HepG2 (cell line): ENCODE measurements around the gene ECE2. TPM values are rescaled to one million over a fixed set of nuclear protein-coding genes. Genes with fewer than 3 reads are reported as not detected.

Source experiments
- BHLHE40 ChIP-seq: IDR thresholded peaks from 2 replicates; pipeline ENCODE4 v1.6.1; 2011; ENCODE audit warnings: low read length, improper control_type of control experiment
- GABPA ChIP-seq, 2 experiments: IDR thresholded peaks; 2 replicates each; pipeline ENCODE4 v1.6.1; 2011 to 2016; ENCODE audit warnings: low read depth in 2 of 2, low read length in 1 of 2, missing biosample characterization in 1 of 2, missing genetic modification characterization in 1 of 2
- MED1 ChIP-seq: sonication (generic); formaldehyde crosslinking; IDR thresholded peaks from 2 replicates; pipeline ENCODE4 v1.4.0; 2020; ENCODE audit warnings: missing genetic modification reagents
- POGZ ChIP-seq: sonication (generic); formaldehyde crosslinking; IDR thresholded peaks from 2 replicates; pipeline ENCODE4 v1.4.0; 2020; ENCODE audit warnings: mild to moderate bottlenecking, missing genetic modification reagents
- POLR2G ChIP-seq: fragments of 200-400 bp; formaldehyde crosslinking; IDR thresholded peaks from 2 replicates; pipeline ENCODE4 v1.6.1; 2018; ENCODE audit warnings: mild to moderate bottlenecking, low read depth, low read length, moderate library complexity
- ZNF30 ChIP-seq: sonication (generic); formaldehyde crosslinking; IDR thresholded peaks from 2 replicates; pipeline ENCODE4 v1.5.0; 2020; ENCODE audit warnings: mild to moderate bottlenecking, missing genetic modification reagents
- ZNF777 ChIP-seq: sonication (generic); formaldehyde crosslinking; IDR thresholded peaks from 2 replicates; pipeline ENCODE4 v1.4.0; 2020; ENCODE audit warnings: missing genetic modification reagents
- ZNF780A ChIP-seq: sonication (generic); formaldehyde crosslinking; IDR thresholded peaks from 2 replicates; pipeline ENCODE4 v1.8.0; 2022; ENCODE audit warnings: mild to moderate bottlenecking, missing genetic modification reagents, moderate library complexity
- ZSCAN29 ChIP-seq: sonication (generic); formaldehyde crosslinking; conservative IDR thresholded peaks from 2 replicates; pipeline ENCODE4 v1.4.0; 2020; ENCODE audit warnings: mild to moderate bottlenecking, missing genetic modification reagents
- ZSCAN9 ChIP-seq: IDR thresholded peaks from 2 replicates; pipeline ENCODE4 v1.6.1; 2016; ENCODE audit warnings: borderline replicate concordance
- polyA plus RNA-seq, 8 experiments: library from polyadenylated mRNA; depleted of rRNA in 3 of 8; stranded (reverse) in 7 of 8; unstranded in 1 of 8; fragments of >200 nt; fragmentation: Illumina TruSeq in 4 of 8; extraction: Trizol in 4 of 8; gene quantifications; 2 replicates each; pipeline versions ENCODE4 v1.2.1 to v1.2.3, GENCODE V29; 2011 to 2016; ENCODE audit warnings: low read depth in 4 of 8, missing spikeins in 1 of 8, mixed read lengths in 1 of 8; ENCODE audit not compliant: insufficient read depth in 1 of 8
- total RNA-seq, 5 experiments: library from RNA; depleted of rRNA; stranded (reverse); fragments of >200 nt; fragmentation: Illumina TruSeq; extraction: Trizol; gene quantifications; 2 replicates each; pipeline ENCODE4 v1.2.3, GENCODE V29; 2016; ENCODE audit warnings: low read depth in 1 of 5
- TF ChIP-seq, protein P1 (sequence below): sonication (generic); formaldehyde crosslinking; IDR thresholded peaks from 2 replicates; pipeline ENCODE4 v1.4.0; 2020; ENCODE audit warnings: mild to moderate bottlenecking, missing genetic modification reagents
- TF ChIP-seq, protein P2 (sequence below): sonication (generic); formaldehyde crosslinking; IDR thresholded peaks from 2 replicates; pipeline ENCODE4 v1.5.1; 2020; ENCODE audit warnings: mild to moderate bottlenecking, missing genetic modification reagents, moderate library complexity
- TF ChIP-seq, protein P3 (sequence below): sonication (generic); formaldehyde crosslinking; IDR thresholded peaks from 2 replicates; pipeline ENCODE4 v1.4.0; 2020; ENCODE audit warnings: mild to moderate bottlenecking, missing genetic modification reagents

Gene ECE2
- total and polyA plus RNA-seq, 2 of the 13 experiments (the other 11 are each of a cell fraction or from before 2014, with no cell fraction given): not detected

DNA sequence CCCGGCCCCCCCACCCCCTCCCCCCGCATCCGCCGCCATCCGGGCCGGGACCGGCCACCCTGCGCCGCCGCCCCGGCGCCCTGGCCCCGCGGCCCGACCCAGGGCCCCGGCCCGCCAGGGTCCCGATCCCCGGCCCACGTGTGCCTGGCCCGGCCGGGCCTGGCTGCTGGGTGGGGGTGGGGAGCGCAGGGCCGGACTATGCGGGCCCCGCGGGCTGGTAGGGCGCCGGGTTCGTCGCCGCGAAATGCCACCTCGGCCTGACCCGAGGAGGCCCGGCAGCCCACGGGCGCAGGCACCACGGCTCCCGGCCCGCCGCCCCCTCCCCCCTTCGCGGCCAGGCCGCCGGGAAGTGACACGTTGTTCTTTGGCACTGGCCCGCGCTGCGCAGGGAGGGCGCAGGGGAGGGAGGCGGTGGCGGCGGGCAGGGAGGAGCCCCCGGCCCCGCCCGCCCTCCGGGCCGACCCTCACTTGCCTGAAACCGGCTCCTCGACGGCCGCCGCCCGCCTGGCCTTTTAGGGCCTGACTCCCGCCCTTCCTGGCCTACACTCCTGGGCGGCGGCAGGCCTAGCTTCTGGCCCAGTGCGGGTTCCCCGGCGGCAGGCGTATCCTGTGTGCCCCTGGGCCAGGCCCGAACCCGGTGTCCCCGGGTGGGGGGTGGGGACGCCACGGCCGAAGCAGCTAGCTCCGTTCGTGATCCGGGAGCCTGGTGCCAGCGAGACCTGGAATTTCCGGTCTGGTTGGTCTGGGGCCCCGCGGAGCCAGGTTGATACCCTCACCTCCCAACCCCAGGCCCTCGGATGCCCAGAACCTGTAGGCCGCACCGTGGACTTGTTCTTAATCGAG, 39.1 kb downstream of the ECE2 start (continued):
- TF ChIP-seq, protein P1, sequence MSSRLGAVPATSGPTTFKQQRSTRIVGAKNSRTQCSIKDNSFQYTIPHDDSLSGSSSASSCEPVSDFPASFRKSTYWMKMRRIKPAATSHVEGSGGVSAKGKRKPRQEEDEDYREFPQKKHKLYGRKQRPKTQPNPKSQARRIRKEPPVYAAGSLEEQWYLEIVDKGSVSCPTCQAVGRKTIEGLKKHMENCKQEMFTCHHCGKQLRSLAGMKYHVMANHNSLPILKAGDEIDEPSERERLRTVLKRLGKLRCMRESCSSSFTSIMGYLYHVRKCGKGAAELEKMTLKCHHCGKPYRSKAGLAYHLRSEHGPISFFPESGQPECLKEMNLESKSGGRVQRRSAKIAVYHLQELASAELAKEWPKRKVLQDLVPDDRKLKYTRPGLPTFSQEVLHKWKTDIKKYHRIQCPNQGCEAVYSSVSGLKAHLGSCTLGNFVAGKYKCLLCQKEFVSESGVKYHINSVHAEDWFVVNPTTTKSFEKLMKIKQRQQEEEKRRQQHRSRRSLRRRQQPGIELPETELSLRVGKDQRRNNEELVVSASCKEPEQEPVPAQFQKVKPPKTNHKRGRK (CRISPR knock-in tag): no peak
- TF ChIP-seq ZNF780A (CRISPR knock-in tag): 0 out of 2 replicates have a peak, but pooled peaks have one; percentile 22
- TF ChIP-seq ZSCAN29 (CRISPR knock-in tag): no peak
- TF ChIP-seq ZNF30: no peak
- TF ChIP-seq, protein P2, sequence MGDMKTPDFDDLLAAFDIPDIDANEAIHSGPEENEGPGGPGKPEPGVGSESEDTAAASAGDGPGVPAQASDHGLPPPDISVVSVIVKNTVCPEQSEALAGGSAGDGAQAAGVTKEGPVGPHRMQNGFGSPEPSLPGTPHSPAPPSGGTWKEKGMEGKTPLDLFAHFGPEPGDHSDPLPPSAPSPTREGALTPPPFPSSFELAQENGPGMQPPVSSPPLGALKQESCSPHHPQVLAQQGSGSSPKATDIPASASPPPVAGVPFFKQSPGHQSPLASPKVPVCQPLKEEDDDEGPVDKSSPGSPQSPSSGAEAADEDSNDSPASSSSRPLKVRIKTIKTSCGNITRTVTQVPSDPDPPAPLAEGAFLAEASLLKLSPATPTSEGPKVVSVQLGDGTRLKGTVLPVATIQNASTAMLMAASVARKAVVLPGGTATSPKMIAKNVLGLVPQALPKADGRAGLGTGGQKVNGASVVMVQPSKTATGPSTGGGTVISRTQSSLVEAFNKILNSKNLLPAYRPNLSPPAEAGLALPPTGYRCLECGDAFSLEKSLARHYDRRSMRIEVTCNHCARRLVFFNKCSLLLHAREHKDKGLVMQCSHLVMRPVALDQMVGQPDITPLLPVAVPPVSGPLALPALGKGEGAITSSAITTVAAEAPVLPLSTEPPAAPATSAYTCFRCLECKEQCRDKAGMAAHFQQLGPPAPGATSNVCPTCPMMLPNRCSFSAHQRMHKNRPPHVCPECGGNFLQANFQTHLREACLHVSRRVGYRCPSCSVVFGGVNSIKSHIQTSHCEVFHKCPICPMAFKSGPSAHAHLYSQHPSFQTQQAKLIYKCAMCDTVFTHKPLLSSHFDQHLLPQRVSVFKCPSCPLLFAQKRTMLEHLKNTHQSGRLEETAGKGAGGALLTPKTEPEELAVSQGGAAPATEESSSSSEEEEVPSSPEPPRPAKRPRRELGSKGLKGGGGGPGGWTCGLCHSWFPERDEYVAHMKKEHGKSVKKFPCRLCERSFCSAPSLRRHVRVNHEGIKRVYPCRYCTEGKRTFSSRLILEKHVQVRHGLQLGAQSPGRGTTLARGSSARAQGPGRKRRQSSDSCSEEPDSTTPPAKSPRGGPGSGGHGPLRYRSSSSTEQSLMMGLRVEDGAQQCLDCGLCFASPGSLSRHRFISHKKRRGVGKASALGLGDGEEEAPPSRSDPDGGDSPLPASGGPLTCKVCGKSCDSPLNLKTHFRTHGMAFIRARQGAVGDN: peak; percentile 72
- TF ChIP-seq POLR2G: peak; percentile 12
- TF ChIP-seq BHLHE40: no peak
- peak; percentile 31; the same call in 1 of the 2 replicates for TF ChIP-seq ZSCAN9
- peak; percentile 66 for TF ChIP-seq ZNF777
- TF ChIP-seq GABPA (IDR thresholded peaks at IDR 0.05; ENCODE audit: low read depth, low read length): peak; percentile 29; the same call in 1 of the 2 replicates
- no peak for TF ChIP-seq GABPA (CRISPR knock-in tag; IDR thresholded peaks at IDR 0.05; ENCODE audit: low read depth)
- TF ChIP-seq MED1 (CRISPR knock-in tag): no peak
- TF ChIP-seq, protein P3, sequence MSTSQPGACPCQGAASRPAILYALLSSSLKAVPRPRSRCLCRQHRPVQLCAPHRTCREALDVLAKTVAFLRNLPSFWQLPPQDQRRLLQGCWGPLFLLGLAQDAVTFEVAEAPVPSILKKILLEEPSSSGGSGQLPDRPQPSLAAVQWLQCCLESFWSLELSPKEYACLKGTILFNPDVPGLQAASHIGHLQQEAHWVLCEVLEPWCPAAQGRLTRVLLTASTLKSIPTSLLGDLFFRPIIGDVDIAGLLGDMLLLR (CRISPR knock-in tag): 0 out of 2 replicates have a peak, but pooled peaks have one; percentile 18
- 0 out of 2 replicates have a peak, but pooled peaks have one; percentile 16 for TF ChIP-seq POGZ
